NCI-H226 (cell line): ENCODE measurements around the gene CRTC1.

Experiments
- DNase-seq: peaks from one replicate; pipeline ENCODE4 v3.0.0-alpha.2; 2015

Gene CRTC1

DNA sequence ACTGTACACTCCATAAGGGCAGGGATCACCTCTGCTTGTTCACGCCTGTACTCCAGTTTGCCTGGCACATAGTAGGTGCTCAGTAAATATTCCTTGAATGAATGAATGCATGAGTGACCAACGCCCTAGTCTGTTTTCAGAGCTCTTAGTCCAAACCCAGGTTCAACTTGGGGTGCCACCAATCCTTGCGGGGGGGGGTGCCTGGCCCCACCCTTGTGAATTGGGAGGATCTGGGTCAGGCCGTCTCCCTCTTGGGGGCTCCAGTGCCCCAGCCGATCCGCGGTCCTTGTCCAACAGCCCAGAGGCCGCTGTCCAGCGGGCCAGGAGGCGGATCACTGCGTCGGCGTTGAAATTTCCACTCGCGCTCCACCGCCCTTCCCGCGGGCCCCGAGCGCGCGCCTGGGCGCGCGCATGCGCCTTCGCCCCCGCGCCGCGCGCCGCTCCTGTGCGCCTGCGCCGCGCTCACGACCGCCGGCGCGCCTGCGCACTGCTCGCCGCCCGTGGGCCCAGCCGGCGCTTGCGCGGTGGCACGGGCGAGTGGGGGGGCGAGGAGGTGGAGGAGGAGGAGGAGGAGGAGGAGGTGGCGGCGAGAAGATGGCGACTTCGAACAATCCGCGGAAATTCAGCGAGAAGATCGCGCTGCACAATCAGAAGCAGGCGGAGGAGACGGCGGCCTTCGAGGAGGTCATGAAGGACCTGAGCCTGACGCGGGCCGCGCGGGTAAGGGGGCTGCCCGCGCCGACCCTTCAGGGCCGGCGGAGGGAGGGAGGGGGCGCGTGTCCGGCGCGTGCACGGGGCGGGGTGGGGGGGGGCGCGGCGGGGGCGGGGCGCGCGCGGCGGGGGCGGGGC, at the start of gene CRTC1:
Gene CRTC1, plus strand, starts transcription at position 572 of the 849 bp plus-strand sequence. Its CDS starts 23 bp downstream, at position 595.
- peak; percentile 50 for DNase-seq

DNA sequence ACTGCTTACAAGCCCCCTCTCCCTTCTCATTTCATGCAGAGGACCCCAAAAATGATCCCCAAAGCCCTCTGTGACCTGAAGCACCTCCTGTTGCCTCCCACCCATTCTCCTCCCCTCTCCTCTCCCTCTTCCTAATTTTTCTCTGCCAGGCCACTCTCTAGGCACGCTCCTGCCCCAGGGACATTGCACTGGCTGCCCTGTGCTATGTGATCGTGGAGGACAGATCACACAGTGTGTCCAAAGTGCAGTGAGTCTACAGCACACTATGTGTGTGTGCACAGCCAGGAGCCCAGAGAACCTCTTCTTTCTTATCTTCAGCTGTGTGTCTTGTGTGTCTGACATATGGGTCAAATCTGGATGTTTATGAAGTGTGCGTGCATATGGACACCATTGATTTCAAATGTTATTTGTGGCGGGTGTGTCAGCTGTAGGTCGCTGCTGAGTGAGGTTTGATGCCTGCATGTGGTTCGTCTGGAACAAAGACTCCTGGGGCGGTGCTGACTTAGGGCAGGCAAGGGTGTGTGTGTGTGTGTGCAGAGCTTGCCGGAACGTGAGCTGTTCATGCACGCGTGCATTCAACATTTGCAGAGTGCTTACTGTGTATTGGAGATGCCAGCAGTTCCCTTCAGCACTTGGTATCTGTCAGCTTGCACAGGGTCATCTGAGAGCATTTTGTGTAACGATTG, 48.7 kb upstream of the CRTC1 start:
- no peak for DNase-seq

DNA sequence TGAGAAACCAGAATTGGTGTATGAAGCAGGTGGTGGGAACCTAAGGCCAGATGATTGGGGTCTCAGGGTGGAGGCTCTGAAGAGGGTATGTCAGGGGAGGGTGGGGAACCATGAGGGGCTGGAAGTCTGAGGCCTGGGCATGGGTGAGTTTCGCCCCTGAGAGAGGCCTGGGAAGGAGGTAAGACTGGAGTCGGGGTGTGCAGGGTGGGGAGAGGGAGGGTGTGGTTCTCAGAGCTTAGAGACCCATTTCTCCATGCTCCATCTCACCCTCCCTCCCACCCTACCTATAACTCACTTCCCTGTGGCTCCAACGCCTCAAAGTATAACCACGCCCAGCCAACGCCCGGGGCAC, 47.7 kb upstream of the CRTC1 start:
- no peak for DNase-seq

- peak; percentile 92 for DNase-seq
Observed at GRCh38 chr19:18636183-18636968, 47.1 kb upstream of the CRTC1 start.

DNA sequence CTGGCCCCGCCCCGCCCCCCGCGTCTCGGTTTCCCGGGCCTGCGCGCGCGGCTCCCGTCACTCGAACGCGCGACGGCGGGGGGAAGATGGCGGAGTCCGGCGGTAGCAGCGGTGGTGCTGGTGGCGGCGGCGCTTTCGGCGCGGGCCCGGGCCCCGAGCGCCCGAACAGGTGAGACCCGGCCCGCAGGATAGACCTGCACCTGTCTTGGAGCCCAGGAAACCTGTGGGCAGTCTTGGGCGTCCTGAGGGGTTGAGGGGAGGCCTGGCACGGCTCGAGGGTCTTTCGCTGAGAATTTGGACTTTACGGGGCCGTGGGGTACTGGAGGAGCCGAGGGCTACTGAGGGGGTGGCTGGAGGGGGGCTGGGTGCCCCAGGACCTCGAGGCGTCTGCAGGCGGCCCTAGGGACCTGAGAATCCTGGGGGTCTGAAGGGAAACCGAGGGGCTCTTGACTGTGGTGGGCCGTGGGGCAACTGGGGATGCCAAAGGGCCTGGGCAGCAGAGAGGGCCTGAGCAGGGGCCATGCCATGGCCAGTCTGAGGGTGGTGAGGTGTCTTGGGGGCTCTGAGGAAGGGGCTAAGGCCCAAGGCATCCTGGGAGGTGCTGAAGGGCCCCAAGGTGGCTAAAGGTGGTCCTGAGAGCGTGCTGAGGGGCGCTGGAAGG, 46.4 kb upstream of the CRTC1 start, which contains the start of gene KLHL26:
Gene KLHL26, plus strand, starts transcription at position 60 of the 661 bp plus-strand sequence. Its CDS starts 27 bp downstream, at position 87.
- no peak for DNase-seq

DNA sequence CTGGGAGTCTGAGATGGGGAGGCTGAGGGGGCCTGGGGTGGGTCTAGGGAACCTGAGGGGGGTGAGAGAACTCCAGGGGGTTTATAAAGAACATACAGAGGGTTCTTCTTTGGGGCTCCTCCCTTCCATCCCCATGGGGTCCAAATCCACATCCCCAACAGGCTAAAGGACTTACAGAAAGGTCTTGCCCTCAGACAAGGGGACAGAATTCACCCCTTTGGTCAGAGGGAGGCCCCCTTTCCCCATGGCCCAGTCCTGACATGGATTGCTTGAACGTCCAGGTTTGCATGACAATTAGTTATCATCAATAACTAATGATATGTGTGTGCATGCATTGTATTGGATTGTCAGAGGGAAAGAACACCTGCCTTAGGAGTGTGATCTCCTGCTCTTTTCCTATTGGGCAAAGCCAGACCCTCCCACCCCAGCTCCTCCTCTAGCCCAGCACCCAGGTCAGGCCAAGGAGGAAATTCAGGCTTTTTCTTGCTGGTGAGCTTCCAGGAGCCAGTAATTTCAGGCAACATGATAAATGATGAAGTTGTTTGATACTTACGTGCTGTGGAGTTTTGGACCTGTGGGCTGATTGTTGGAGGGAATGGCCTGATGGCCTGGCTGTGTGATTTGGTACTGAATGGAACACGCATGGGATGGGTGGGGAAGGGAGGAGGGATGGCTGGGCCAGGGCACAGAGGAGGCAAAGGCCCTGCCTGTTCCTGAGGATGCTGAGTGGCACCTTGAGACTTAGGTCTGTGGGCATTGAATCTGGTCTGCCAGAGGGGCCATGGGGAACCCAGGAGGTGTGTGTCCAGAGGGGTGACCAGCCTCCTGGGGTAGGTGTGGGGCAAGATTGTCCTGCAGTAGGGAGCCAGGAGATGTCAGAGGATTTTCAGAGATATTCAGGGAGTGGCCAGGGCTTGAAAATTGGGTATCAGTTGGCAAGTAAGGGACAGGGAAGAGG, 45.5 kb upstream of the CRTC1 start:
- peak; percentile 11 for DNase-seq

DNA sequence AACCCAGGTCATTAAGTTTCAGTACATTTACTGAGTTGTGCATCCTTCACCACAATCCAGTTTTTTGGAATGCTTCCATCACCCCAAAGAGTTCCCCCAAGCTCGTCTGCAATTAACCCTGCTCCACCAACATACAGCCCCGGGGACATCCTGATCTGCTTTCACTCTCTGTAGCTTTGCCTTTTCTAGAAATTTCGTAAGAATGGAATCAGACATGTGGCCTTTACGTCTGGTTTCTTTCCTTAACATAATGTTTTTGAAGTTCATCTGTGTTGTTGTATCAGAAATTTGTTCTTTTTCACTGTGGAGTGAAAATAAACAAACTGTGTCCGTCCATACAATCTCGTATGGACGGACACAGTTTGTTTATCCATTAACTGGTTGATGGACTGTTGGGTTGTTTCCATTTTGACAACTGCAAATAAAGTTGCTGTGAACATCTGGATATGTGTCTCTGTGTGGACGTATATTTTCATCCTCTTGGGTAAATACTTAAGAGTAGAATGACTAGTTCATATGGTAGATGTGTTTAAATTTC, 43.7 kb upstream of the CRTC1 start:
- DNase-seq: no peak

- no peak for DNase-seq
Observed at GRCh38 chr19:18644196-18645034, 39.1 kb upstream of the CRTC1 start.

- DNase-seq: no peak
Observed at GRCh38 chr19:18645035-18645511, 38.4 kb upstream of the CRTC1 start.

DNA sequence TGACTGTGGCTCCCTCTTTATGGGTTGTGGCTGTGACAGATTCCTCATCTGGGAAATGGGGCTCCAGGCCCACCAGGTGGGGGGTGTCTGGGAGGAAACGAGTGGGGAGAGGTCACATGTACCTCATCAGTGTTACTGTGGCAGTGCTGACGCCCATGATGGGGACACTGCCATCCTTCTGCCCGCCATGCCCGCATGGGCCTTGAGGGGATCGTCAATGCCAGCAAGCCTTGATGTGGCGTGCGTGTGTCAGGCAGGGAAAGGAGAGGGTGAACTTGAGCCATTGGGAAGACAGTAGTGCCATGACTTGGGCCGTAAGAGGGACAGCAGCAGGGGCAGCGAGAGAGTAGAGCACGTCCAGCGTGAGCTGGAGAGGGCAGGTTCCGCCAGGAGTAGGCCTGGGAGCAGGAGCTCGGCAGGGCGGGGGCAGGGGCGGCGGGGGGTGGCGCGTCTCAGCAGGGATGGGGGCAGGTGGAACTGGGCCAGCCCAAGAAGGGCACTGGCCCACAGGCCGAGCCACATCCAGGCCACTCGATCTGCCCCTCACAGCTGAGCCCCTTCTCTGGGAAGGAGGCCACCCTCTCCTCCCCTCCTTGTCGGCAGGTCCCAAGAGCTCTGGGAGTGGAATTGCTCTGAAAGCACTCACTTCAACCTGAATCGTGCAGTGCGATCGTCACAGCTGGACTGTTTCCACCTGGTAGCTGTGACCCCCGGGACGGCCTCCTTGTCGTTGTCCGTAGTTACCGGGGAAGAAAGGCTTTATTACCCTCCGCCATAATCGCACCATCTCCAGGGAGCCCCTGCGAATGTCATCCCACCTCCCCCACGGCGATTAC, 36.7 kb upstream of the CRTC1 start:
- no peak for DNase-seq

DNA sequence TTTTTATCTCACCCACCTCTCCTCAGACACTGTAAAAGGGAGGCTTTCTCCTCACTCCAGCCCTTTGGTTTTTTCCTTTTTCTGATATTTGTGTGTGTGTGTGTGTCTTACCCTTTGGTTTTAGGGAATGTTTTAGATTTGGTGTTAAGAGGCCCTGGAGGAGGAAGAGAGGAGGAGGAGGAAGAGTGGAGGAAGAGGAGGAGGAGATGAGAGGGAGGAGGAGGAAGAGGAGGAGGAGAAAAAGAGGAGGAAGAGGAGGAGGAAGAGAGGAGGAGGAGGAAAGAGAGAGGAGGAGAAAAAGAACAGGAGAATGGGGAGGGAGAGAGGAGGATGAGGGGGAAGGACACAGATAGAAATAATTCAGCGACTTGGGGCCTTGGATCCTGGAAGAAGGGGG, 36.1 kb upstream of the CRTC1 start:
- DNase-seq: no peak

- DNase-seq: no peak
Observed at GRCh38 chr19:18647807-18648206, 35.7 kb upstream of the CRTC1 start.

GRCh38 chr19:18648973-18649315, 34.5 kb upstream of the CRTC1 start:
- DNase-seq: no peak

GRCh38 chr19:18649371-18650020, 34.0 kb upstream of the CRTC1 start:
- DNase-seq: no peak

GRCh38 chr19:18650021-18650390, 33.5 kb upstream of the CRTC1 start:
- no peak for DNase-seq

DNA sequence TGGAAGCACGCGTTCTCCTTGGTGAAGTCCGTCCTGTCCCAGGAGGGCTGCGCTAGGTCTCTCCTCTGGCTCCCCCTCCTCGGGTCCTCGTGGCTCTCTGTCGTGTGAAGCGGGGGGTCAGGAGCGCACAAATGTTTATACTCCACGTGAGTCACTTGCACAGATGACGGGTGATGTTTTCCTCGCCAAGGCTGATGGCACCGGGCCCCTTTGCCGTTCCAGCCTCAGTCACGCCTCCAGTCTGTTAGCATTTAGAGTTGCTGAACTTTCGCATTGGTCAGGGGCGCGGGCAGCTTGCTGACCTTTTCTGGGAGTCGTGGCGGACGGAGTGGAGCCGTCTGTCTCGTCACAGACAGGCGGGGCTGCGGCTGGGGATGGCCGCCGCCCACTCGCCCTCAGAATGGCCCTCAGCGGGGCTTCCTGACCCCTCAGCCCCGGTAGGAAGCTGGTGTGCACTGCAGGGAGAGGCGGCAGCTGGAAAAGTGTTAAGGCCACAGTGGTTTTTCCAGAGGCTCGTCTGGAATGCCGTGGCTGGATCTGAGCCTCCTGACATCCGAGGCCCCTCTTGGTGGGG, 32.9 kb upstream of the CRTC1 start:
- DNase-seq: no peak

DNA sequence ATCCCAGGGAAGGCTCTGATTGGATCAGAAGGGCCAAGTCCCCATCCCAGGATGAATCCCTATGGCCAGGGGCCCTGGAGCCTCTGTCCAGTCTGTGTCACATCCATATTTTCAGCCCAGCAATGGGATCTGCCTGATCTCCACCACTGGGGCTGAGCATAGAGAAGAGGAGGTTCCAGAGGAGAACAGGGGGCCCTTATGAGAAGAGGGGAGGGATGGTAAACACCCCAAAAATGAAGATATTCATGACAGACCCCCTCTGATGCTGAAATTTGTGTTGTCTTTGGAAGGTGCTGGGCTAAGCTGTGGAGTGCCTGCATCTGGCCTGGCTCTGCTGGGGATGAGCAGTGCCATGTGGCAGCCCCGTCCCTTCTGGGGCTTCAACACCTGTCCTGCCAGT, 32.2 kb upstream of the CRTC1 start:
- no peak for DNase-seq

- DNase-seq: no peak
Observed at GRCh38 chr19:18651733-18652132, 31.7 kb upstream of the CRTC1 start.

GRCh38 chr19:18653853-18654252, 29.6 kb upstream of the CRTC1 start:
- no peak for DNase-seq
